CD4-positive, alpha-beta T cell (primary cell): Measurements from ENCODE around the gene MAP2K3. TPM values are rescaled to one million over a fixed set of nuclear protein-coding genes. Genes with fewer than 3 reads are reported as not detected.

Source experiments
- ATAC-seq: fragments of 200-7000 bp; cut with Tn5 transposase; one replicate; pipeline ENCODE4 v1.10.0; 2022; ENCODE audit warnings: mild to moderate bottlenecking; ENCODE audit not compliant: poor library complexity
- CTCF ChIA-PET: fragments of 350-600 bp; sonication (Branson Sonifier 250); formaldehyde crosslinking; loops from one replicate; lab custom pipeline; 2021; ENCODE audit warnings: antibody characterized with exemption, inconsistent platforms; lab: Charles Lee
- POLR2A ChIA-PET: fragments of 350-600 bp; sonication (Branson Sonifier 250); formaldehyde crosslinking; loops from one replicate; lab custom pipeline; 2021; ENCODE audit warnings: antibody characterized with exemption, inconsistent platforms; lab: Charles Lee
- DNase-seq, 14 experiments: peaks; one replicate each; pipeline ENCODE4 v3.0.0-alpha.2; 2013 to 2020; ENCODE audit warnings: mixed read lengths in 2 of 14
- H3K27ac ChIP-seq, 2 donors: one replicate each; pipeline versions ENCODE4 v1.5.1 to v1.7.0; 2013; ENCODE audit warnings: low read length in 2 of 2, low read depth in 1 of 2, mild to moderate bottlenecking in 1 of 2
- H3K27me3 ChIP-seq, 2 experiments: 1 replicate in 1 of 2; 2 replicates in 1 of 2; pipeline versions ENCODE4 v1.6.1 to v1.7.0; 2013; ENCODE audit warnings: low read length in 2 of 2, control low read depth in 1 of 2, mild to moderate bottlenecking in 1 of 2, moderate library complexity in 1 of 2; ENCODE audit not compliant: insufficient read depth in 2 of 2, control insufficient read depth in 1 of 2
- H3K36me3 ChIP-seq: one replicate; pipeline ENCODE4 v1.6.1; 2013; ENCODE audit warnings: low read length, control low read depth; ENCODE audit not compliant: insufficient read depth
- H3K4me1 ChIP-seq: one replicate; pipeline ENCODE4 v1.6.1; 2013; ENCODE audit warnings: low read length, control low read depth; ENCODE audit not compliant: insufficient read depth
- H3K4me3 ChIP-seq: one replicate; pipeline ENCODE4 v1.5.1; 2013; ENCODE audit warnings: mild to moderate bottlenecking, low read length, moderate library complexity
- H3K9me3 ChIP-seq, 2 experiments: 1 replicate in 1 of 2; 2 replicates in 1 of 2; pipeline versions ENCODE4 v1.6.1 to v1.7.0; 2013; ENCODE audit warnings: low read length in 2 of 2, mild to moderate bottlenecking in 2 of 2, control low read depth in 1 of 2, moderate library complexity in 1 of 2; ENCODE audit not compliant: control insufficient read depth in 1 of 2, insufficient read depth in 1 of 2
- H3K27ac Mint-ChIP-seq: one replicate; pipeline ENCODE4 v1.8.0; 2020; ENCODE audit warnings: mixed read lengths
- H3K27me3 Mint-ChIP-seq: one replicate; pipeline ENCODE4 v1.8.0; 2021; ENCODE audit warnings: mixed read lengths
- H3K36me3 Mint-ChIP-seq: one replicate; pipeline ENCODE4 v1.8.0; 2021; ENCODE audit warnings: low read depth, mixed read lengths
- H3K4me1 Mint-ChIP-seq: one replicate; pipeline ENCODE4 v1.8.0; 2021; ENCODE audit warnings: low read depth, mixed read lengths
- H3K4me3 Mint-ChIP-seq: one replicate; pipeline ENCODE4 v1.8.0; 2020; ENCODE audit warnings: mild to moderate bottlenecking, mixed read lengths
- H3K9me3 Mint-ChIP-seq: one replicate; pipeline ENCODE4 v1.8.0; 2020; ENCODE audit warnings: mixed read lengths
- CTCF ChIP-seq: fragments of 200-600 bp; IDR thresholded peaks from one replicate; pipeline ENCODE4 v1.8.0; 2022; ENCODE audit warnings: antibody characterized with exemption, mild to moderate bottlenecking
- intact Hi-C, 2 experiments: fragments of 100-400 bp; cut with DNase I in 1 of 2; cut with micrococcal nuclease in 1 of 2; formaldehyde crosslinking; loops; one replicate each; pipeline versions ENCODE4 v1.15.1 to v1.9.0; 2023 to 2025; cut with DNase I, micrococcal nuclease
- total RNA-seq, 174 experiments: library from RNA in 2 of 174; stranded (reverse) in 2 of 174; gene quantifications; one replicate each; pipeline ENCODE4 v1.2.3 and lab custom pipeline; 2021 to 2026

MAP2K3 gene
- total RNA-seq, 2 experiments from 2014 or later, result 36.8 to 38.5 TPM

DNA sequence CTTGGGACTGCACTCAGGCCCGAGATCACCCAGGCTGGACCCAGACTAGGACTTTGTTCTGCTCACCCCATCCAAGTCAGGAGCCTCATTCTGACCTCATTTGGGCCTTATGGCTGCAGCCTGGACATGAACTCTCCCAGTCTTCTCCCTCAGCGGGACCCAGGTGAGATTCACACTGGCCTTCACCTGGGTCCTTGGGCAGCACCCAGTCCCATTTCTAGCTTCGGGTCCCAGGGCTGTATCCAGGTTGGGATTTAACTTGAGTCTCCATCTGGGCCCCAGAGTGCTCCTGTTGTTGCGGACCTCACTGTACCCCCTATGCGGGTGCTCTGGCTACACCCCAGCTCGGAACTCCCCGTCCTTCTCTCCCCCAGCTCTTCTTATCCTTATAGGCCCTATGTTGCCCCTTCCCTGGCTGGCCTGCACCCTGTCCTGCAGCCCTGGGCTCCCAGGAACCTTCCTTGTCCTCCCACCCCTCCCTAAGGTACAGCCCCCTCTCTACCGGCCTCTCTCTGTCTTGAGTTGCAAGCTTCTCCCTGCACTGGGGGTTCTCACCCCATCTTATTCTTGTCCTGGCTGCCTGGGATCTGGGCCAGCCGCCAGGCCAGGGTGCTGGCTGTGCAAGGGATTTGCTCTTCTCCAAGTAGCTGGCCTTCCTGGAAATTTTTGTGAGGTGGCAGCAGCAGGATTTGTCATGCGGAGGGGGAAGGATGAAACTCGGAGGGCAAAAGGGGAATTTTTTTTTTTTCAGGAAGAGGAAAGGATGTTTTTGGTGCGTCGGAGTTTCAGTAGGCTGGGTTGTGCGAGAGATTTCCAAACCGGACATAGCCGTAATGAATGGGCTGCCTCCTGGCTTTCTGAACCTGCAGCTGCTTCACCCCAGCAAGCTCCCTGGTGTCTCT, 904 bp downstream of the MAP2K3 start:
- Mint-ChIP-seq H3K4me1 (peaks cover 51% of the 10 kb centered on the region), H3K9me3 (no peaks in the 10 kb centered on the region), H3K4me3 (peak overlapping the region; percentile 98), H3K27me3 (no peaks in the 10 kb centered on the region), H3K27ac (peak overlapping the region; percentile 98), H3K36me3 (peaks cover 5% of the 10 kb centered on the region)
- TF ChIP-seq CTCF, result no peak
- DNase-seq (peak in 2 of 14 experiments; percentile 44 to 57), ATAC-seq (no peak)
- peak overlapping the region; percentile 87 to 94 for H3K27ac ChIP-seq
- H3K27me3 ChIP-seq, result no peaks in the 10 kb centered on the region
- peaks cover 0 to 4% of the 10 kb centered on the region in 2 experiments for H3K9me3 ChIP-seq
- intact Hi-C loops, result loop anchor here (2.0 to 10.0 kb wide), 5 partner anchors 33 to 1131 kb away; partner anchors contain the start of genes USP22 (in 2 of the 2) and NATD1 (in 1 of the 2)
- H3K36me3 ChIP-seq, result no peaks in the 10 kb centered on the region
- H3K4me1 ChIP-seq, result peaks cover 69% of the 10 kb centered on the region
- H3K4me3 ChIP-seq, result peak overlapping the region; percentile 98
- POLR2A ChIA-PET, result interaction anchor here (1.1 to 2.4 kb wide), 5 partner anchors 9 to 242 kb away, joined by 3 to 14 read pairs (median 5); partner anchors contain the start of genes NATD1 and USP22
- CTCF ChIA-PET, result no interaction called here

- Mint-ChIP-seq H3K4me1 (peaks cover 54% of the 10 kb centered on the region), H3K4me3 (peak overlapping the region; percentile 98), H3K27me3 (no peaks in the 10 kb centered on the region), H3K27ac (peak overlapping the region; percentile 98), H3K36me3 (peaks cover 8% of the 10 kb centered on the region), H3K9me3 (no peaks in the 10 kb centered on the region)
- H3K4me3 ChIP-seq, result peak overlapping the region; percentile 98
- ChIA-PET POLR2A (interaction anchor here (1.2 to 3.0 kb wide), 4 partner anchors 8 to 243 kb away, joined by 3 to 36 read pairs (median 10); partner anchors contain the start of genes NATD1 and USP22), CTCF (interaction anchor here (1.5 to 2.3 kb wide), 3 partner anchors 10 to 243 kb away, joined by 4 to 7 read pairs (median 7); partner anchors contain the start of gene USP22)
- H3K27me3 ChIP-seq, result no peaks in the 10 kb centered on the region
- DNase-seq (peak in 2 of 14 experiments; percentile 60 to 68), ATAC-seq (no peak)
- H3K4me1 ChIP-seq, result peaks cover 70% of the 10 kb centered on the region
- TF ChIP-seq CTCF, result no peak
- H3K9me3 ChIP-seq, result peaks cover 0 to 6% of the 10 kb centered on the region in 2 experiments
- H3K27ac ChIP-seq, result peak overlapping the region; percentile 87 to 94
- intact Hi-C loops, result loop anchor here (2.0 to 10.0 kb wide), 4 partner anchors 34 to 1131 kb away; partner anchors contain the start of genes NATD1 (in 1 of the 2) and USP22 (in 1 of the 2)
- no peaks in the 10 kb centered on the region for H3K36me3 ChIP-seq
Measured at GRCh38 chr17:21286066-21286770, 1.7 kb downstream of the MAP2K3 start.
